AG09309 (cell line): Measurements from ENCODE around the gene FLVCR2.
"Not testable (repeated sequence)": the region's sequence is repeated elsewhere in the genome, so short reads cannot be mapped to it uniquely, and the experiment has no call there.

Experiments used
- DNase-seq: peaks from one replicate; pipeline ENCODE4 v3.0.0-alpha.2; 2010; ENCODE audit warnings: low read depth
- H3K4me3 ChIP-seq: 2 replicates; pipeline ENCODE4 v1.5.1; 2011; ENCODE audit warnings: mild to moderate bottlenecking, low read depth, low read length, moderate library complexity; ENCODE audit not compliant: control insufficient read depth
- TF ChIP-seq, protein P1 (sequence below): IDR thresholded peaks from 2 replicates; pipeline ENCODE4 v1.5.1; 2011; ENCODE audit warnings: mild to moderate bottlenecking, low read depth, low read length, inconsistent platforms; ENCODE audit not compliant: insufficient read depth, control insufficient read depth; ENCODE audit errors: missing control alignments

The FLVCR2 gene

GRCh38 chr14:75595226-75595625, 16.8 kb downstream of the FLVCR2 start:
- TF ChIP-seq, protein P1, sequence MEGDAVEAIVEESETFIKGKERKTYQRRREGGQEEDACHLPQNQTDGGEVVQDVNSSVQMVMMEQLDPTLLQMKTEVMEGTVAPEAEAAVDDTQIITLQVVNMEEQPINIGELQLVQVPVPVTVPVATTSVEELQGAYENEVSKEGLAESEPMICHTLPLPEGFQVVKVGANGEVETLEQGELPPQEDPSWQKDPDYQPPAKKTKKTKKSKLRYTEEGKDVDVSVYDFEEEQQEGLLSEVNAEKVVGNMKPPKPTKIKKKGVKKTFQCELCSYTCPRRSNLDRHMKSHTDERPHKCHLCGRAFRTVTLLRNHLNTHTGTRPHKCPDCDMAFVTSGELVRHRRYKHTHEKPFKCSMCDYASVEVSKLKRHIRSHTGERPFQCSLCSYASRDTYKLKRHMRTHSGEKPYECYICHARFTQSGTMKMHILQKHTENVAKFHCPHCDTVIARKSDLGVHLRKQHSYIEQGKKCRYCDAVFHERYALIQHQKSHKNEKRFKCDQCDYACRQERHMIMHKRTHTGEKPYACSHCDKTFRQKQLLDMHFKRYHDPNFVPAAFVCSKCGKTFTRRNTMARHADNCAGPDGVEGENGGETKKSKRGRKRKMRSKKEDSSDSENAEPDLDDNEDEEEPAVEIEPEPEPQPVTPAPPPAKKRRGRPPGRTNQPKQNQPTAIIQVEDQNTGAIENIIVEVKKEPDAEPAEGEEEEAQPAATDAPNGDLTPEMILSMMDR: no peak
- no peak for DNase-seq
- no peak overlapping the region for H3K4me3 ChIP-seq

- DNase-seq: no peak
Observed at GRCh38 chr14:75597149-75597548, 18.7 kb downstream of the FLVCR2 start.

GRCh38 chr14:75600100-75600499, 21.7 kb downstream of the FLVCR2 start:
- H3K4me3 ChIP-seq, DNase-seq: not testable (repeated sequence)

More at GRCh38 chr14:75597149-75597548, 18.7 kb downstream of the FLVCR2 start:
- TF ChIP-seq, protein P1: no peak
- H3K4me3 ChIP-seq: no peak overlapping the region

DNA sequence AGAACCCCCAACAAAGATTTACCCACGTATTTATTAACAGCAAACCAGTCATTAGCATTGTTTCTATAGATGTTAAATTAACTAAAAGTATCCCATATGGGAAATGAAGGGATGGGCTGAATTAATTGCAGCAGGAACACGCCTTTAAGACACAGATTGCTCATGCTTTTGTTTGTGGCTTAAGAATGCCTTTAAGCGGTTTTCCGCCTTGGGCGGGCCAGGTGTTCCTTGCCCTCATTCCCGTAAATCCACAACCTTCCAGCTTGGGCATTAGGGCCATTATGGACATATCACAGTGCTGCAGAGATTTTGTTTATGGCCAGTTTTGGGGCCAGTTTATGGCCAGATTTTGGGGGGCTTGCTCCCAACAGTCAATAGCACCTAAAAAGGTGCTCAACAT, 22.6 kb downstream of the FLVCR2 start:
- not testable (repeated sequence) for DNase-seq, H3K4me3 ChIP-seq

DNA sequence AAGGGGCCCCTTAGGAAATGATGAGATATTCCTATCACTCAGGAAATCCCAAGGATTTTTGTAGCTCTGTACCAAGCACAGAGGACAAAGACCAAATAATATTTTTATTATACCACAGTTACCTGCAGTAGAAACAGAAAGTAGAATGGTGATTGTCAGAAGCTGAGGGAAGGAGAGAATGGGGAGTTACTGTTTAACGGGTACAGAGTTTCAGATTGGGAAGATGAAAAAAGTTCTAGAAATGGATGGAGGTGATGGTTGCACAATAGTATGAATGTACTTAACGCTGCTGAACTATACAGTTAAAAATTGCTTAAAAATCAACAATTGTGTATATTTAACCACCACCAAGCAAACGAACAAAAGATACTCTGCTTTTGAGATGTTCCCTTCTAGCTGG, 24.1 kb downstream of the FLVCR2 start:
- DNase-seq: no peak

DNA sequence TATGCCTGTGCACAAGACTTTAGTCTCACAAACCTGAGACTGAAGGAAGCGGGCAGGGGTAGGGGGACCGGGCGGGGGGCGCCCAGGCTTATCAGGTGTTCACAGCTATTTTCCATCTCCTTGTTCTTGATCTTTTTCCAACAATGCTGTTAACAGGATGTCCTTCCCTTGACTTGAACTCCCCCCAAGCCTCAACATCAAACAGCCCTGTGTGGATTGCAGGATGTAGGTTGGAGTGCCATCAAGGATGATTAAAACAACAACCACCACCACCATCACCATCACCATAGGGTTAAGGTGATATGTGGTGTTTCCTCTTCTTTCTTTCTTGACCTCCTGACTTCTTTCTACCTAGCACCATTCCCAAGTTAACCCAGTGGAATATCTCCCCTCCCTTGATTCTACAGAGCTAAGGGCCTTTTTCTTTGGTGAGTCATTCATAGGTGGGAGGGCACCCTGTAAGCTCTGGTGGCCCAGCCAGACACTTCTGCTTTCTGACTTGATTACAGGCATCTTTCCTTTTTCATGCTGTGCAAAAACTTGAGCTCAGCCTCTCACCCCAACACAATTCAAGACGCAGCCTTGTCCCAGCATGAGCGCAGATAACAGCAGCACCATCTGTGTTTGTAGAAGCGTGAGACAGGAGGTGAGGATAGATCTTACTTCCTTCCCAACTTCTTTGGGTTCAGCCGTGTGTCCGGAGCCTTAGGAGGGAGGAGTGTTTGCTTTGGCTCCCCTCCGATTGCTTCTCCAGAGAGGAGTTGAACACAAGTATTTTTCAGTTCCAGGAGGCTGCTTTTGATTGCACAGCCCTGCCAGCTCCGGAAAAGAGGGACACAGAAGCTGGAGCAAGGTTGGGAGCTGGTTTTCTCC, 26.8 kb downstream of the FLVCR2 start:
- TF ChIP-seq, protein P1: no peak
- no peak for DNase-seq
- no peak overlapping the region for H3K4me3 ChIP-seq

More for the DNA sequence above, 24.1 kb downstream of the FLVCR2 start:
- TF ChIP-seq, protein P1: no peak
- no peak overlapping the region for H3K4me3 ChIP-seq

GRCh38 chr14:75605916-75606315, 27.5 kb downstream of the FLVCR2 start:
- DNase-seq: no peak
- TF ChIP-seq, protein P1: no peak
- H3K4me3 ChIP-seq: no peak overlapping the region
